SK-N-SH (cell line): ENCODE measurements around the gene RPUSD3. TPM values are rescaled to one million over a fixed set of nuclear protein-coding genes. Genes with fewer than 3 reads are reported as not detected.

ENCODE experiments used
- CTCF ChIA-PET: fragments of 300-600, 350-600 bp; formaldehyde crosslinking; extraction: SDS; loops from one replicate; lab custom pipeline; 2021; lab: Yijun Ruan, JAX
- POLR2A ChIA-PET: fragments of 350-600 bp; sonication (Branson Sonifier 250); formaldehyde crosslinking; extraction: SDS; loops from one replicate; lab custom pipeline; 2020; ENCODE audit warnings: antibody characterized with exemption, inconsistent platforms; lab: Yijun Ruan, JAX
- DNase-seq: peaks from one replicate; pipeline ENCODE4 v3.0.0; 2012
- H2AFZ ChIP-seq: fragments of 200-600 bp; sonication (generic); 2 replicates; pipeline ENCODE4 v1.8.1; 2016; ENCODE audit warnings: antibody characterized with exemption, mild to moderate bottlenecking, low read depth
- H3F3A ChIP-seq: fragments of 200-600 bp; sonication (generic); replicated peaks from 2 replicates; pipeline ENCODE3; 2016; ENCODE audit warnings: antibody characterized with exemption, mild to moderate bottlenecking; ENCODE audit not compliant: insufficient read depth
- H3K27ac ChIP-seq, 2 experiments: fragments of 200-500 bp in 1 of 2; fragments of 200-600 bp in 1 of 2; sonication (Bioruptor generic) in 1 of 2; sonication (generic), shearing (Covaris generic) in 1 of 2; 2 replicates each; pipeline versions ENCODE4 v1.5.1 to v1.6.1; 2014 to 2016; ENCODE audit warnings: low read depth in 2 of 2, inconsistent platforms in 1 of 2, low read length in 1 of 2, mild to moderate bottlenecking in 1 of 2, mixed read lengths in 1 of 2
- H3K27me3 ChIP-seq: fragments of 200-600 bp; sonication (generic), shearing (Covaris generic); 2 replicates; pipeline ENCODE4 v1.6.1; 2016; ENCODE audit warnings: mixed run types; ENCODE audit not compliant: insufficient read depth
- H3K36me3 ChIP-seq, 2 experiments: fragments of 200-500 bp in 1 of 2; fragments of 200-600 bp in 1 of 2; sonication (Bioruptor generic) in 1 of 2; sonication (generic) in 1 of 2; replicated peaks in 1 of 2; 2 replicates each; pipeline versions ENCODE3 to v1.5.1; 2014 to 2016; ENCODE audit warnings: low read length in 1 of 2, mild to moderate bottlenecking in 1 of 2; ENCODE audit not compliant: insufficient read depth in 2 of 2, control insufficient read depth in 1 of 2
- H3K4me1 ChIP-seq, 2 experiments: fragments of 200-500 bp in 1 of 2; fragments of 200-600 bp in 1 of 2; sonication (Bioruptor generic) in 1 of 2; sonication (generic), shearing (Covaris generic) in 1 of 2; 2 replicates each; pipeline versions ENCODE4 v1.5.1 to v1.6.1; 2014 to 2016; ENCODE audit warnings: low read depth in 1 of 2, low read length in 1 of 2, mixed run types in 1 of 2; ENCODE audit not compliant: insufficient read depth in 2 of 2, control insufficient read depth in 1 of 2
- H3K4me2 ChIP-seq: fragments of 200-600 bp; sonication (generic), shearing (Covaris generic); 2 replicates; pipeline ENCODE4 v1.6.1; 2017; ENCODE audit warnings: mixed run types
- H3K4me3 ChIP-seq, 2 experiments: fragments of 200-500 bp in 1 of 2; fragments of 200-600 bp in 1 of 2; sonication (Bioruptor generic) in 1 of 2; sonication (generic), shearing (Covaris generic) in 1 of 2; 2 replicates each; pipeline versions ENCODE4 v1.5.1 to v1.8.1; 2014 to 2016; ENCODE audit warnings: low read depth in 2 of 2, inconsistent platforms in 1 of 2, low read length in 1 of 2, mild to moderate bottlenecking in 1 of 2, mixed read lengths in 1 of 2, moderate library complexity in 1 of 2
- H3K79me2 ChIP-seq: fragments of 200-600 bp; sonication (generic); 2 replicates; pipeline ENCODE4 v1.8.1; 2017; ENCODE audit warnings: mild to moderate bottlenecking; ENCODE audit not compliant: insufficient read depth
- H3K9ac ChIP-seq: fragments of 200-600 bp; sonication (generic); 2 replicates; pipeline ENCODE4 v1.6.1; 2017; ENCODE audit warnings: mixed run types
- H3K9me2 ChIP-seq: fragments of 200-600 bp; sonication (generic); 2 replicates; pipeline ENCODE4 v1.6.1; 2017; ENCODE audit warnings: mixed run types
- H3K9me3 ChIP-seq: fragments of 200-600 bp; sonication (generic); 2 replicates; pipeline ENCODE4 v1.6.1; 2017; ENCODE audit warnings: mixed run types, mild to moderate bottlenecking, moderate library complexity
- H4K20me1 ChIP-seq: fragments of 200-600 bp; sonication (generic); 2 replicates; pipeline ENCODE4 v1.6.1; 2017; ENCODE audit warnings: mild to moderate bottlenecking, mixed run types; ENCODE audit not compliant: insufficient read depth
- CHD2 ChIP-seq: fragments of 150-350 bp; IDR thresholded peaks from 2 replicates; pipeline ENCODE4 v1.6.1; 2018; ENCODE audit warnings: low read length; ENCODE audit not compliant: partially characterized antibody
- CTCF ChIP-seq: fragments of 200-600 bp; sonication (generic); IDR thresholded peaks from 2 replicates; pipeline ENCODE4 v1.6.1; 2017; ENCODE audit warnings: antibody characterized with exemption, mild to moderate bottlenecking, moderate library complexity
- ELF1 ChIP-seq: IDR thresholded peaks from 2 replicates; pipeline ENCODE4 v1.4.0; 2012
- EP300 ChIP-seq, 2 experiments: IDR thresholded peaks; 2 replicates each; pipeline versions ENCODE4 v1.4.0 to v1.6.1; 2012; ENCODE audit warnings: borderline replicate concordance in 1 of 2, low read depth in 1 of 2, low read length in 1 of 2
- FOSL2 ChIP-seq: IDR thresholded peaks from 2 replicates; pipeline ENCODE4 v1.4.0; 2012; ENCODE audit warnings: low read depth, mild to moderate bottlenecking, moderate library complexity, borderline replicate concordance
- FOXJ3 ChIP-seq: sonication (generic); formaldehyde crosslinking; IDR thresholded peaks from 2 replicates; pipeline ENCODE4 v1.5.1; 2020; ENCODE audit warnings: mild to moderate bottlenecking, missing genetic modification reagents
- GABPA ChIP-seq: IDR thresholded peaks from 2 replicates; pipeline ENCODE4 v1.4.0; 2012; ENCODE audit warnings: low read depth, mild to moderate bottlenecking
- MXI1 ChIP-seq: IDR thresholded peaks from 2 replicates; pipeline ENCODE4 v1.6.1; 2012; ENCODE audit warnings: mild to moderate bottlenecking, low read depth, low read length, improper control_type of control experiment
- NFIC ChIP-seq: IDR thresholded peaks from 2 replicates; pipeline ENCODE4 v1.4.0; 2012; ENCODE audit warnings: borderline replicate concordance
- PBX3 ChIP-seq: IDR thresholded peaks from 2 replicates; pipeline ENCODE4; 2012
- RAD21 ChIP-seq: IDR thresholded peaks from 2 replicates; pipeline ENCODE4 v1.6.1; 2012; ENCODE audit warnings: mild to moderate bottlenecking, low read length
- SIN3A ChIP-seq: IDR thresholded peaks from 2 replicates; pipeline ENCODE4 v1.6.1; 2012; ENCODE audit warnings: low read depth, mild to moderate bottlenecking, low read length, moderate library complexity, borderline replicate concordance
- SMC3 ChIP-seq: IDR thresholded peaks from 2 replicates; pipeline ENCODE4 v1.6.1; 2012; ENCODE audit warnings: low read depth, low read length, improper control_type of control experiment
- TCF12 ChIP-seq: IDR thresholded peaks from 2 replicates; pipeline ENCODE4 v1.4.0; 2012
- TEAD4 ChIP-seq: IDR thresholded peaks from 2 replicates; pipeline ENCODE4 v1.4.0; 2012; ENCODE audit warnings: mild to moderate bottlenecking, borderline replicate concordance; ENCODE audit not compliant: insufficient read depth
- WGBS: methylation state at CpG from one replicate; pipeline ENCODE4 v1.1.6; 2017; ENCODE audit warnings: low lambda C conversion rate; 5-methylcytosine and 5-hydroxymethylcytosine counted together
- polyA plus RNA-seq, 3 experiments: library from polyadenylated mRNA; depleted of rRNA; stranded (reverse); fragments of >200 nt; gene quantifications; 2 replicates each; pipeline ENCODE4 v1.2.3, GENCODE V29; 2012
- TF ChIP-seq, protein P1 (sequence below): IDR thresholded peaks from 2 replicates; pipeline ENCODE4 v1.4.0; 2012; ENCODE audit warnings: low read depth
- TF ChIP-seq, protein P2 (sequence below): IDR thresholded peaks from 2 replicates; pipeline ENCODE4 v1.4.0; 2012; ENCODE audit warnings: low read depth, borderline replicate concordance
- TF ChIP-seq, protein P3 (sequence below): fragments of 150-350 bp; IDR thresholded peaks from 2 replicates; pipeline ENCODE4 v1.6.1; 2016; ENCODE audit warnings: mild to moderate bottlenecking, low read depth, low read length

The RPUSD3 gene
- polyA plus RNA-seq, 1 of the 3 experiments (the other 2 are of a cell fraction) = 43.4 TPM

DNA sequence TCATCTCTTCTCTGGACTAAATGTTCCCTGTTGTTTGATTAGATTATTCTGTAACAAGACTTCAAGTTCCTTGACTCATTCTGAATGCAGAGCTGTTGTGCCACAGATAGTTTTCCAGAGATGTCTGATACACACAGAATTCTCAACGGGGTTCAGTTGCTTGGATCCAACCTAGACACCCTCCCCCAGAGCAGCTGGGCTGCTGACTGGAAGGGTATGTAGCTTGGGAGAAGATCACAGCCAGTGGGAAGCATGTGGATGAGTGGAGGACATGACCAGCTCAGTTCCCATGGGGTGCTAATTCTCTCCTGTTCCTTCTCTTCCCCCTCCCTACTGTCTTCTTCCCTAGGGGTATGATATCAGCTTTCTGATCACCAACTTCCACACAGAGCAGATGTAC lies 40.3 kb downstream of the RPUSD3 start:
- peaks cover 0 to under 1% of the 10 kb centered on the region in 2 experiments; a peak in 1 of 4 replicates for H3K4me1 ChIP-seq
- WGBS = 40% methylated on average over 1 of the region's 1 CpG
- ChIA-PET CTCF (no interaction called here), POLR2A (no interaction called here)
- H3K9me3 ChIP-seq = no peaks in the 10 kb centered on the region
- no peak overlapping the region for H2AFZ ChIP-seq
- H3K9me2 ChIP-seq = no peaks in the 10 kb centered on the region
- H3K36me3 ChIP-seq = peaks cover 67 to 71% of the 10 kb centered on the region in 2 experiments
- H4K20me1 ChIP-seq = no peaks in the 10 kb centered on the region
- TF ChIP-seq SMC3 (no peak), CHD2 (no peak), PBX3 (no peak), GABPA (no peak), SIN3A (no peak), MXI1 (no peak), FOXJ3 (CRISPR knock-in tag) (no peak), EP300 (IDR thresholded peaks at IDR 0.05; ENCODE audit: borderline replicate concordance in 1 of 2, low read depth in 1 of 2, low read length in 1 of 2) (no peak), TCF12 (no peak), TEAD4 (no peak), RAD21 (no peak), NFIC (no peak)
- TF ChIP-seq, protein P1, sequence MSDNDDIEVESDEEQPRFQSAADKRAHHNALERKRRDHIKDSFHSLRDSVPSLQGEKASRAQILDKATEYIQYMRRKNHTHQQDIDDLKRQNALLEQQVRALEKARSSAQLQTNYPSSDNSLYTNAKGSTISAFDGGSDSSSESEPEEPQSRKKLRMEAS = no peak
- TF ChIP-seq, protein P2, sequence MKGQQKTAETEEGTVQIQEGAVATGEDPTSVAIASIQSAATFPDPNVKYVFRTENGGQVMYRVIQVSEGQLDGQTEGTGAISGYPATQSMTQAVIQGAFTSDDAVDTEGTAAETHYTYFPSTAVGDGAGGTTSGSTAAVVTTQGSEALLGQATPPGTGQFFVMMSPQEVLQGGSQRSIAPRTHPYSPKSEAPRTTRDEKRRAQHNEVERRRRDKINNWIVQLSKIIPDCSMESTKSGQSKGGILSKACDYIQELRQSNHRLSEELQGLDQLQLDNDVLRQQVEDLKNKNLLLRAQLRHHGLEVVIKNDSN = no peak
- TF ChIP-seq, protein P3, sequence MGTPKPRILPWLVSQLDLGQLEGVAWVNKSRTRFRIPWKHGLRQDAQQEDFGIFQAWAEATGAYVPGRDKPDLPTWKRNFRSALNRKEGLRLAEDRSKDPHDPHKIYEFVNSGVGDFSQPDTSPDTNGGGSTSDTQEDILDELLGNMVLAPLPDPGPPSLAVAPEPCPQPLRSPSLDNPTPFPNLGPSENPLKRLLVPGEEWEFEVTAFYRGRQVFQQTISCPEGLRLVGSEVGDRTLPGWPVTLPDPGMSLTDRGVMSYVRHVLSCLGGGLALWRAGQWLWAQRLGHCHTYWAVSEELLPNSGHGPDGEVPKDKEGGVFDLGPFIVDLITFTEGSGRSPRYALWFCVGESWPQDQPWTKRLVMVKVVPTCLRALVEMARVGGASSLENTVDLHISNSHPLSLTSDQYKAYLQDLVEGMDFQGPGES = no peak
- no peak overlapping the region for H3K9ac ChIP-seq
- no peak overlapping the region for H3K27ac ChIP-seq
- no peaks in the 10 kb centered on the region for H3K27me3 ChIP-seq
- peaks cover 31% of the 10 kb centered on the region for H3F3A ChIP-seq
- H3K79me2 ChIP-seq = peaks cover 23% of the 10 kb centered on the region; the same call in 1 of the 2 replicates
- no peak overlapping the region for H3K4me3 ChIP-seq
- H3K4me2 ChIP-seq = no peak overlapping the region
- no peak for DNase-seq

DNA sequence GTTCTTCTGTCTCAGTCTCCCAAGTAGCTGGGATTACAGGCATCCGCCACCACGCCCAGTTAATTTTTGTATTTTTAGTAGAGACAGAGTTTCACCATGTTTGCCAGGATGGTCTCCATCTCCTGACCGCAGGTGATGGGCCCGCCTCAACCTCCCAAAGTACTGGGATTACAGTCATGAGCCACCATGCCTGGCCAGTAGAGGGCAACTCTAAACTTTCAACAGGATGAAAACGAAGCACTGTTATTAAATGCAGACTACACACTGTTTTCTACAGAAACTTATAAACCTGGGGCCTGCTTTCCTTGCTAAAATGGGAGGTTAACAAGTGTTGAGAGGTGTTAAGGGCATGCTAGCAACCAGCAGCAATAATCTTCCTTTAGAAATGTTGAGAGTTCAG lies 43.3 kb downstream of the RPUSD3 start:
- Histone ChIP-seq H3K27me3 (no peaks in the 10 kb centered on the region), H3K79me2 (peaks cover 52% of the 10 kb centered on the region), H3K4me1 (no peaks in the 10 kb centered on the region), H3K4me3 (no peak overlapping the region), H3F3A (peaks cover 10% of the 10 kb centered on the region), H3K36me3 (peaks cover 63 to 82% of the 10 kb centered on the region in 2 experiments), H3K9me2 (no peaks in the 10 kb centered on the region)
- WGBS = 93% methylated on average over 5 of the region's 5 CpGs
- CTCF ChIA-PET = interaction anchor here (1.0 to 1.2 kb wide), 2 partner anchors 9 to 10 kb away, joined by 3 to 4 read pairs; no protein-coding TSS in a partner anchor
- DNase-seq = no peak
- TF ChIP-seq FOSL2 (no peak), NFIC (no peak), ELF1 (no peak), RAD21 (no peak), CTCF (peak; percentile 46)
- TF ChIP-seq, all 33 proteins: peak for 1
- H3K27ac ChIP-seq = no peak overlapping the region
- H3K9ac ChIP-seq = no peak overlapping the region
- H2AFZ ChIP-seq = no peak overlapping the region
- no peaks in the 10 kb centered on the region for H3K9me3 ChIP-seq
- no peak overlapping the region for H3K4me2 ChIP-seq
- peaks cover 17% of the 10 kb centered on the region; the same call in 1 of the 2 replicates for H4K20me1 ChIP-seq
- POLR2A ChIA-PET = no interaction called here
